Neural cell (in vitro differentiated cells): Measurements from ENCODE around the gene HOXC10.

Source experiments
- EP300 ChIP-seq: fragments of 450-650 bp; conservative IDR thresholded peaks from 2 replicates; pipeline ENCODE4 v1.6.1; 2014; ENCODE audit warnings: antibody characterized with exemption, mild to moderate bottlenecking, moderate library complexity; ENCODE audit not compliant: poor library complexity, severe bottlenecking
- EZH2 ChIP-seq: fragments of 200-600, 300-800 bp; shearing (Covaris generic), sonication (generic); IDR thresholded peaks from 2 replicates; pipeline ENCODE4 v1.6.1; 2014; ENCODE audit warnings: antibody characterized with exemption, low read length, borderline replicate concordance, mild to moderate bottlenecking; ENCODE audit not compliant: insufficient read depth, poor library complexity, severe bottlenecking
- POLR2AphosphoS5 ChIP-seq: IDR thresholded peaks from 2 replicates; pipeline ENCODE4 v1.6.1; 2012
- RAD21 ChIP-seq: fragments of 450-650 bp; conservative IDR thresholded peaks from 2 replicates; pipeline ENCODE4 v1.6.1; 2014; ENCODE audit warnings: antibody characterized with exemption, mild to moderate bottlenecking, moderate library complexity
- SMC3 ChIP-seq: fragments of 450-650 bp; conservative IDR thresholded peaks from 2 replicates; pipeline ENCODE4 v1.6.1; 2014; ENCODE audit warnings: antibody characterized with exemption, mild to moderate bottlenecking, moderate library complexity; ENCODE audit not compliant: poor library complexity
- TAF1 ChIP-seq: IDR thresholded peaks from 2 replicates; pipeline ENCODE4 v1.6.1; 2012; ENCODE audit warnings: low read depth
- TF ChIP-seq, protein P1 (sequence below): fragments of 450-650 bp; IDR thresholded peaks from 2 replicates; pipeline ENCODE4 v1.5.1; 2014; ENCODE audit warnings: antibody characterized with exemption, mild to moderate bottlenecking, moderate library complexity; ENCODE audit not compliant: poor library complexity, severe bottlenecking
- TF ChIP-seq, protein P2 (sequence below): IDR thresholded peaks from 2 replicates; pipeline ENCODE4 v1.6.1; 2012; ENCODE audit warnings: borderline replicate concordance

DNA sequence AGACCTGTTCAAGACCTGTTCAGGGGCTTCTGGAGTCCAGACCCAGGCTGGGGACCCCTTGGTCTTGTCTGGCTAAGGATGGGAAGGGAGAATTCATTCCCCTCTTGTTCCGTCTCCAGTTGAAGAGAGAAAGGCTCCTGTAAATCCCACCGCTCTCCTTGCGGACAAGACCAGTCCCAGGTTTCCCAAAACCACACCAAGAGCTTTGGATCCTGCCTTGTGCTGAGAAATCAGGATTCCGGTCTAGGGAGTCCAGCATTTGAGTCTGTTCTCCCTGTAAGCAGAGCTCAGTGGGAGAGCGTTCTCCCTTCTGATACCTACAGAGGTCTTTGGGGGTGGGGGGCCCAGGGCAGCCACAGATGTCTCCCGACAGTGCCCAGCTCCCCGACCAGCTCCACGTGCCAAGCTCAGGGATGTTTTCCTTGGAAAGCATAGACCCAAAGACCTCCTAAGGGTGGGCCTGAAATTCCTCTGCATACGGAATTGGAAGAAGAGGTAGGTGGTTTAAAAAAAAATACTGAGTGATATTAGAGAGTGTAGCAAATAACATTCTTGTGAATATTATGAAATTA is 44.4 kb upstream of the HOXC10 start:
- TF ChIP-seq, protein P1, sequence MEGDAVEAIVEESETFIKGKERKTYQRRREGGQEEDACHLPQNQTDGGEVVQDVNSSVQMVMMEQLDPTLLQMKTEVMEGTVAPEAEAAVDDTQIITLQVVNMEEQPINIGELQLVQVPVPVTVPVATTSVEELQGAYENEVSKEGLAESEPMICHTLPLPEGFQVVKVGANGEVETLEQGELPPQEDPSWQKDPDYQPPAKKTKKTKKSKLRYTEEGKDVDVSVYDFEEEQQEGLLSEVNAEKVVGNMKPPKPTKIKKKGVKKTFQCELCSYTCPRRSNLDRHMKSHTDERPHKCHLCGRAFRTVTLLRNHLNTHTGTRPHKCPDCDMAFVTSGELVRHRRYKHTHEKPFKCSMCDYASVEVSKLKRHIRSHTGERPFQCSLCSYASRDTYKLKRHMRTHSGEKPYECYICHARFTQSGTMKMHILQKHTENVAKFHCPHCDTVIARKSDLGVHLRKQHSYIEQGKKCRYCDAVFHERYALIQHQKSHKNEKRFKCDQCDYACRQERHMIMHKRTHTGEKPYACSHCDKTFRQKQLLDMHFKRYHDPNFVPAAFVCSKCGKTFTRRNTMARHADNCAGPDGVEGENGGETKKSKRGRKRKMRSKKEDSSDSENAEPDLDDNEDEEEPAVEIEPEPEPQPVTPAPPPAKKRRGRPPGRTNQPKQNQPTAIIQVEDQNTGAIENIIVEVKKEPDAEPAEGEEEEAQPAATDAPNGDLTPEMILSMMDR: no peak
- TF ChIP-seq POLR2AphosphoS5 (no peak), EZH2 (no peak), EP300 (no peak), TAF1 (no peak), RAD21 (no peak), SMC3 (no peak)
- TF ChIP-seq, protein P2, sequence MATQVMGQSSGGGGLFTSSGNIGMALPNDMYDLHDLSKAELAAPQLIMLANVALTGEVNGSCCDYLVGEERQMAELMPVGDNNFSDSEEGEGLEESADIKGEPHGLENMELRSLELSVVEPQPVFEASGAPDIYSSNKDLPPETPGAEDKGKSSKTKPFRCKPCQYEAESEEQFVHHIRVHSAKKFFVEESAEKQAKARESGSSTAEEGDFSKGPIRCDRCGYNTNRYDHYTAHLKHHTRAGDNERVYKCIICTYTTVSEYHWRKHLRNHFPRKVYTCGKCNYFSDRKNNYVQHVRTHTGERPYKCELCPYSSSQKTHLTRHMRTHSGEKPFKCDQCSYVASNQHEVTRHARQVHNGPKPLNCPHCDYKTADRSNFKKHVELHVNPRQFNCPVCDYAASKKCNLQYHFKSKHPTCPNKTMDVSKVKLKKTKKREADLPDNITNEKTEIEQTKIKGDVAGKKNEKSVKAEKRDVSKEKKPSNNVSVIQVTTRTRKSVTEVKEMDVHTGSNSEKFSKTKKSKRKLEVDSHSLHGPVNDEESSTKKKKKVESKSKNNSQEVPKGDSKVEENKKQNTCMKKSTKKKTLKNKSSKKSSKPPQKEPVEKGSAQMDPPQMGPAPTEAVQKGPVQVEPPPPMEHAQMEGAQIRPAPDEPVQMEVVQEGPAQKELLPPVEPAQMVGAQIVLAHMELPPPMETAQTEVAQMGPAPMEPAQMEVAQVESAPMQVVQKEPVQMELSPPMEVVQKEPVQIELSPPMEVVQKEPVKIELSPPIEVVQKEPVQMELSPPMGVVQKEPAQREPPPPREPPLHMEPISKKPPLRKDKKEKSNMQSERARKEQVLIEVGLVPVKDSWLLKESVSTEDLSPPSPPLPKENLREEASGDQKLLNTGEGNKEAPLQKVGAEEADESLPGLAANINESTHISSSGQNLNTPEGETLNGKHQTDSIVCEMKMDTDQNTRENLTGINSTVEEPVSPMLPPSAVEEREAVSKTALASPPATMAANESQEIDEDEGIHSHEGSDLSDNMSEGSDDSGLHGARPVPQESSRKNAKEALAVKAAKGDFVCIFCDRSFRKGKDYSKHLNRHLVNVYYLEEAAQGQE: no peak
